Stomach smooth muscle (tissue), 2 donors: ENCODE data around the gene SPRY4.
"Not testable (repeated sequence)": the region's sequence is repeated elsewhere in the genome, so short reads cannot be mapped to it uniquely, and the experiment has no call there.

Experiments
- H3K27ac ChIP-seq: one replicate; pipeline ENCODE4 v1.7.0; 2013; ENCODE audit warnings: mild to moderate bottlenecking, low read length, inconsistent platforms
- H3K27me3 ChIP-seq, 2 donors: one replicate each; pipeline ENCODE4 v1.7.0; 2013; ENCODE audit warnings: low read length in 2 of 2; ENCODE audit not compliant: insufficient read depth in 2 of 2, control insufficient read depth in 1 of 2
- H3K36me3 ChIP-seq, 2 donors: one replicate each; pipeline ENCODE4 v1.7.0; 2013; ENCODE audit warnings: low read length in 2 of 2; ENCODE audit not compliant: control insufficient read depth in 2 of 2, insufficient read depth in 2 of 2
- H3K4me1 ChIP-seq: one replicate; pipeline ENCODE4 v1.7.0; 2013; ENCODE audit warnings: low read length; ENCODE audit not compliant: control insufficient read depth, insufficient read depth
- H3K4me3 ChIP-seq, 2 donors: one replicate each; pipeline ENCODE4 v1.7.0; 2013; ENCODE audit warnings: low read length in 2 of 2
- H3K9ac ChIP-seq, 2 donors: one replicate each; pipeline ENCODE4 v1.7.0; 2013; ENCODE audit warnings: low read length in 2 of 2, mild to moderate bottlenecking in 1 of 2
- H3K9me3 ChIP-seq, 2 donors: one replicate each; pipeline ENCODE4 v1.7.0; 2013; ENCODE audit warnings: low read length in 2 of 2; ENCODE audit not compliant: control insufficient read depth in 2 of 2
- donor health status: healthy.
- donor health status: Pancreatic carcinoma.

The SPRY4 gene

GRCh38 chr5:142286111-142286510 is 38.7 kb downstream of the SPRY4 start:
- Histone ChIP-seq H3K4me1 (peaks cover 6% of the 10 kb centered on the region), H3K9me3 (no peaks in the 10 kb centered on the region), H3K4me3 (no peak overlapping the region), H3K27ac (no peak overlapping the region), H3K36me3 (no peaks in the 10 kb centered on the region), H3K9ac (no peak overlapping the region), H3K27me3 (no peaks in the 10 kb centered on the region)

GRCh38 chr5:142283304-142283703 is 41.5 kb downstream of the SPRY4 start:
- Histone ChIP-seq H3K27me3 (no peaks in the 10 kb centered on the region), H3K27ac (no peak overlapping the region), H3K36me3 (no peaks in the 10 kb centered on the region), H3K9me3 (no peaks in the 10 kb centered on the region), H3K4me3 (no peak overlapping the region), H3K4me1 (no peaks in the 10 kb centered on the region), H3K9ac (no peak overlapping the region)

GRCh38 chr5:142281966-142282365 is 42.9 kb downstream of the SPRY4 start:
- H3K4me1 ChIP-seq: no peaks in the 10 kb centered on the region
- no peak overlapping the region for H3K27ac ChIP-seq
- no peaks in the 10 kb centered on the region for H3K9me3 ChIP-seq
- no peaks in the 10 kb centered on the region for H3K36me3 ChIP-seq
- H3K27me3 ChIP-seq: no peaks in the 10 kb centered on the region
- no peak overlapping the region for H3K9ac ChIP-seq
- H3K4me3 ChIP-seq: no peak overlapping the region

- Histone ChIP-seq H3K27ac (no peak overlapping the region), H3K4me3 (no peak overlapping the region), H3K9me3 (no peaks in the 10 kb centered on the region), H3K9ac (no peak overlapping the region), H3K27me3 (no peaks in the 10 kb centered on the region), H3K36me3 (no peaks in the 10 kb centered on the region), H3K4me1 (no peaks in the 10 kb centered on the region)
Observed at GRCh38 chr5:142281008-142281367, 43.8 kb downstream of the SPRY4 start.

GRCh38 chr5:142280066-142281007 is 44.5 kb downstream of the SPRY4 start:
- Histone ChIP-seq H3K27me3 (no peaks in the 10 kb centered on the region), H3K36me3 (no peaks in the 10 kb centered on the region), H3K27ac (no peak overlapping the region), H3K9ac (no peak overlapping the region), H3K4me1 (no peaks in the 10 kb centered on the region), H3K4me3 (no peak overlapping the region), H3K9me3 (no peaks in the 10 kb centered on the region)

- Histone ChIP-seq H3K9me3 (no peaks in the 10 kb centered on the region), H3K9ac (no peak overlapping the region), H3K27ac (no peak overlapping the region), H3K4me1 (no peaks in the 10 kb centered on the region), H3K4me3 (no peak overlapping the region), H3K36me3 (no peaks in the 10 kb centered on the region), H3K27me3 (no peaks in the 10 kb centered on the region)
Observed at GRCh38 chr5:142278627-142279026, 46.2 kb downstream of the SPRY4 start.

- Histone ChIP-seq H3K9me3 (no peaks in the 10 kb centered on the region), H3K27ac (no peak overlapping the region), H3K27me3 (no peaks in the 10 kb centered on the region), H3K36me3 (no peaks in the 10 kb centered on the region), H3K9ac (no peak overlapping the region), H3K4me3 (no peak overlapping the region), H3K4me1 (no peaks in the 10 kb centered on the region)
Observed at GRCh38 chr5:142277796-142278195, 47.0 kb downstream of the SPRY4 start.

GRCh38 chr5:142276517-142276916 is 48.3 kb downstream of the SPRY4 start:
- no peaks in the 10 kb centered on the region for H3K4me1 ChIP-seq
- H3K36me3 ChIP-seq: no peaks in the 10 kb centered on the region
- no peaks in the 10 kb centered on the region for H3K27me3 ChIP-seq
- H3K9ac ChIP-seq: no peak overlapping the region
- no peak overlapping the region for H3K4me3 ChIP-seq
- no peak overlapping the region for H3K27ac ChIP-seq
- H3K9me3 ChIP-seq: no peaks in the 10 kb centered on the region

GRCh38 chr5:142275496-142275895 is 49.3 kb downstream of the SPRY4 start:
- Histone ChIP-seq H3K36me3 (no peaks in the 10 kb centered on the region), H3K4me3 (no peak overlapping the region), H3K9ac (no peak overlapping the region), H3K9me3 (no peaks in the 10 kb centered on the region), H3K27me3 (no peaks in the 10 kb centered on the region), H3K27ac (no peak overlapping the region), H3K4me1 (no peaks in the 10 kb centered on the region)

GRCh38 chr5:142272596-142272995 is 52.2 kb downstream of the SPRY4 start:
- H3K4me1 ChIP-seq, H3K36me3 ChIP-seq, H3K9me3 ChIP-seq, H3K9ac ChIP-seq, H3K4me3 ChIP-seq, H3K27ac ChIP-seq, H3K27me3 ChIP-seq: not testable (repeated sequence)

GRCh38 chr5:142264084-142264483 is 60.7 kb downstream of the SPRY4 start:
- not testable (repeated sequence) for H3K9ac ChIP-seq, H3K9me3 ChIP-seq, H3K27ac ChIP-seq, H3K27me3 ChIP-seq, H3K36me3 ChIP-seq, H3K4me3 ChIP-seq, H3K4me1 ChIP-seq
